Tibial artery (tissue), 4 donors: ENCODE measurements around the gene ZNF775.

Experiments used
- DNase-seq, 2 donors: peaks; one replicate each; pipeline ENCODE4 v3.0.0-alpha.2; 2019
- H3K27ac ChIP-seq, 2 donors: fragments of 200-600 bp; sonication (generic) in 1 of 2; 1 replicate in 1 of 2; 2 replicates in 1 of 2; pipeline ENCODE4 v1.5.1; 2018 to 2019; ENCODE audit warnings: mild to moderate bottlenecking in 1 of 2
- H3K27me3 ChIP-seq, 2 donors: fragments of 200-600 bp; sonication (generic) in 1 of 2; one replicate each; pipeline versions ENCODE4 v1.5.1 to v1.6.0; 2016 to 2019
- H3K36me3 ChIP-seq, 3 donors: fragments of 200-600 bp; sonication (generic) in 2 of 3; one replicate each; pipeline ENCODE4 v1.5.1; 2016 to 2019; ENCODE audit warnings: mild to moderate bottlenecking in 2 of 3
- H3K4me1 ChIP-seq, 4 donors: fragments of 200-600 bp; sonication (generic) in 2 of 4; 1 replicate in 3 of 4; 2 replicates in 1 of 4; pipeline ENCODE4 v1.5.1; 2016 to 2019
- H3K4me3 ChIP-seq, 2 donors: fragments of 200-600 bp; sonication (generic) in 1 of 2; 1 replicate in 1 of 2; 2 replicates in 1 of 2; pipeline ENCODE4 v1.5.1; 2018 to 2019; ENCODE audit warnings: mild to moderate bottlenecking in 2 of 2
- H3K9me3 ChIP-seq, 3 donors: fragments of 200-600 bp; sonication (generic) in 1 of 3; one replicate each; pipeline ENCODE4 v1.5.1; 2016 to 2019
- intact Hi-C: fragments of 100-400 bp; cut with DNase I; formaldehyde crosslinking; loops from one replicate; pipeline ENCODE4 v1.15.0; 2023; ENCODE audit warnings: low total_unique reads
- TF ChIP-seq, protein P1 (sequence below), 2 experiments: fragments of 200-600 bp in 1 of 2; fragments of 450-650 bp in 1 of 2; IDR thresholded peaks; one replicate each; pipeline ENCODE4 v1.5.1; 2017 to 2019; ENCODE audit warnings: antibody characterized with exemption in 2 of 2, mild to moderate bottlenecking in 1 of 2, moderate library complexity in 1 of 2

The ZNF775 gene

GRCh38 chr7:150369748-150370501, 9.2 kb upstream of the ZNF775 start:
- intact Hi-C loops, result loop anchor here (2.0 kb wide), 1 partner anchor 35 kb away; a partner anchor contains a TSS
- no peaks in the 10 kb centered on the region for H3K27me3 ChIP-seq
- H3K27ac ChIP-seq, result peak overlapping the region; percentile 89 to 95
- peak overlapping the region; percentile 66 to 74 for H3K4me3 ChIP-seq
- H3K36me3 ChIP-seq, result peaks cover 24 to 46% (median 34%) of the 10 kb centered on the region in 3 donors
- TF ChIP-seq, protein P1, sequence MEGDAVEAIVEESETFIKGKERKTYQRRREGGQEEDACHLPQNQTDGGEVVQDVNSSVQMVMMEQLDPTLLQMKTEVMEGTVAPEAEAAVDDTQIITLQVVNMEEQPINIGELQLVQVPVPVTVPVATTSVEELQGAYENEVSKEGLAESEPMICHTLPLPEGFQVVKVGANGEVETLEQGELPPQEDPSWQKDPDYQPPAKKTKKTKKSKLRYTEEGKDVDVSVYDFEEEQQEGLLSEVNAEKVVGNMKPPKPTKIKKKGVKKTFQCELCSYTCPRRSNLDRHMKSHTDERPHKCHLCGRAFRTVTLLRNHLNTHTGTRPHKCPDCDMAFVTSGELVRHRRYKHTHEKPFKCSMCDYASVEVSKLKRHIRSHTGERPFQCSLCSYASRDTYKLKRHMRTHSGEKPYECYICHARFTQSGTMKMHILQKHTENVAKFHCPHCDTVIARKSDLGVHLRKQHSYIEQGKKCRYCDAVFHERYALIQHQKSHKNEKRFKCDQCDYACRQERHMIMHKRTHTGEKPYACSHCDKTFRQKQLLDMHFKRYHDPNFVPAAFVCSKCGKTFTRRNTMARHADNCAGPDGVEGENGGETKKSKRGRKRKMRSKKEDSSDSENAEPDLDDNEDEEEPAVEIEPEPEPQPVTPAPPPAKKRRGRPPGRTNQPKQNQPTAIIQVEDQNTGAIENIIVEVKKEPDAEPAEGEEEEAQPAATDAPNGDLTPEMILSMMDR (IDR thresholded peaks at IDR 0.05), result no peak
- no peak for DNase-seq
- no peaks in the 10 kb centered on the region for H3K9me3 ChIP-seq
- H3K4me1 ChIP-seq, result peaks cover 0 to 44% (median 23%) of the 10 kb centered on the region in 4 donors

- H3K4me3 ChIP-seq, result no peak overlapping the region
- intact Hi-C loops, result no loop called here
- H3K36me3 ChIP-seq, result peaks cover 24 to 46% (median 34%) of the 10 kb centered on the region in 3 donors
- peaks cover 0 to 44% (median 23%) of the 10 kb centered on the region in 4 donors for H3K4me1 ChIP-seq
- no peaks in the 10 kb centered on the region for H3K9me3 ChIP-seq
- TF ChIP-seq, protein P1 (IDR thresholded peaks at IDR 0.05), result no peak
- H3K27ac ChIP-seq, result peak overlapping the region; percentile 89 to 95
- no peaks in the 10 kb centered on the region for H3K27me3 ChIP-seq
- no peak for DNase-seq
Measured at GRCh38 chr7:150370612-150371071, 8.5 kb upstream of the ZNF775 start.

DNA sequence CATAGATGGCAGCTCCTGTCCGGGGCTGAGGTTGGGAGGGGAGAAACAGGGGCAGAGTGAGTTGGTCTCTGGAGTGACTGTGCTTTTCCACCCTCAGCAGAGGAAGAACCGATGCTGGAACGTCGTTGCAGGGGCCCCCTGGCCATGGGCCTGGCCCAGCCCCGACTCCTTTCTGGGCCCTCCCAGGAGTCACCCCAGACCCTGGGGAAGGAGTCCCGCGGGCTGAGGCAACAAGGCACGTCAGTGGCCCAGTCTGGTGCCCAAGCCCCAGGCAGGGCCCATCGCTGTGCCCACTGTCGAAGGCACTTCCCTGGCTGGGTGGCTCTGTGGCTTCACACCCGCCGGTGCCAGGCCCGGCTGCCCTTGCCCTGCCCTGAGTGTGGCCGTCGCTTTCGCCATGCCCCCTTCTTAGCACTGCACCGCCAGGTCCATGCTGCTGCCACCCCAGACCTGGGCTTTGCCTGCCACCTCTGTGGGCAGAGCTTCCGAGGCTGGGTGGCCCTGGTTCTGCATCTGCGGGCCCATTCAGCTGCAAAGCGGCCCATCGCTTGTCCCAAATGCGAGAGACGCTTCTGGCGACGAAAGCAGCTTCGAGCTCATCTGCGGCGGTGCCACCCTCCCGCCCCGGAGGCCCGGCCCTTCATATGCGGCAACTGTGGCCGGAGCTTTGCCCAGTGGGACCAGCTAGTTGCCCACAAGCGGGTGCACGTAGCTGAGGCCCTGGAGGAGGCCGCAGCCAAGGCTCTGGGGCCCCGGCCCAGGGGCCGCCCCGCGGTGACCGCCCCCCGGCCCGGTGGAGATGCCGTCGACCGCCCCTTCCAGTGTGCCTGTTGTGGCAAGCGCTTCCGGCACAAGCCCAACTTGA, 7.8 kb upstream of the ZNF775 start:
- H3K27ac ChIP-seq, result peak overlapping the region in 1 of 2 donors; percentile 14
- no peak overlapping the region for H3K4me3 ChIP-seq
- no peaks in the 10 kb centered on the region for H3K27me3 ChIP-seq
- peaks cover 0 to 44% (median 23%) of the 10 kb centered on the region in 4 donors for H3K4me1 ChIP-seq
- DNase-seq, result no peak
- no peaks in the 10 kb centered on the region for H3K9me3 ChIP-seq
- TF ChIP-seq, protein P1 (IDR thresholded peaks at IDR 0.05), result no peak
- H3K36me3 ChIP-seq, result peaks cover 24 to 46% (median 34%) of the 10 kb centered on the region in 3 donors
- intact Hi-C loops, result no loop called here

GRCh38 chr7:150371996-150372270, 7.2 kb upstream of the ZNF775 start:
- intact Hi-C loops, result no loop called here
- Histone ChIP-seq H3K27me3 (no peaks in the 10 kb centered on the region), H3K4me3 (no peak overlapping the region), H3K27ac (no peak overlapping the region), H3K9me3 (no peaks in the 10 kb centered on the region), H3K36me3 (peaks cover 24 to 46% (median 34%) of the 10 kb centered on the region in 3 donors), H3K4me1 (peaks cover 0 to 44% (median 23%) of the 10 kb centered on the region in 4 donors)
- DNase-seq, result no peak
- TF ChIP-seq, protein P1 (IDR thresholded peaks at IDR 0.05), result no peak

DNA sequence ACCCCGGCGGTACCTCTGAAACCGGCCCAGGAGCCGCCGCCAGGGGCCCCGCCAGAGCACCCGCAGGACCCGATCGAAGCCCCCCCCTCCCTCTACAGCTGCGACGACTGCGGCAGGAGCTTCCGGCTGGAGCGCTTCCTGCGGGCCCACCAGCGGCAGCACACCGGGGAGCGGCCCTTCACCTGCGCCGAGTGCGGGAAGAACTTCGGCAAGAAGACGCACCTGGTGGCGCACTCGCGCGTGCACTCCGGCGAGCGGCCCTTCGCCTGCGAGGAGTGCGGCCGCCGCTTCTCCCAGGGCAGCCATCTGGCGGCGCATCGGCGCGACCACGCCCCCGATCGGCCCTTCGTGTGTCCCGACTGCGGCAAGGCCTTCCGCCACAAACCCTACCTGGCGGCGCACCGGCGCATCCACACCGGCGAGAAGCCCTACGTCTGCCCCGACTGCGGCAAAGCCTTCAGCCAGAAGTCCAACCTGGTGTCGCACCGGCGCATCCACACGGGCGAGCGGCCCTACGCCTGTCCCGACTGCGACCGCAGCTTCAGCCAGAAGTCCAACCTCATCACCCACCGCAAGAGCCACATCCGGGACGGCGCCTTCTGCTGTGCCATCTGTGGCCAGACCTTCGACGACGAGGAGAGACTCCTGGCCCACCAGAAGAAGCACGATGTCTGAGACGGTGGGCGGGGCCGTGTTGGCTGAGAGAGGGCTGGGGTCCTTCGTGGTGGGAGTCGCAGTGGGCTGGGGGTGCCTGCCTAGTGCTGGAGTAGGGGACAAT, 6.7 kb upstream of the ZNF775 start:
- intact Hi-C loops, result no loop called here
- Histone ChIP-seq H3K27ac (no peak overlapping the region), H3K9me3 (no peaks in the 10 kb centered on the region), H3K36me3 (peaks cover 24 to 46% (median 34%) of the 10 kb centered on the region in 3 donors), H3K4me3 (no peak overlapping the region), H3K4me1 (peaks cover 0 to 44% (median 22%) of the 10 kb centered on the region in 4 donors), H3K27me3 (no peaks in the 10 kb centered on the region)
- TF ChIP-seq, protein P1 (IDR thresholded peaks at IDR 0.05), result no peak
- DNase-seq, result no peak
